BJ (cell line): ENCODE data around the gene IPCEF1. TPM values are rescaled to one million over a fixed set of nuclear protein-coding genes. Genes with fewer than 3 reads are reported as not detected.

Experiments
- CTCF ChIA-PET: fragments of 350-600 bp; formaldehyde crosslinking; extraction: SDS; loops from one replicate; lab custom pipeline; 2021; ENCODE audit warnings: antibody characterized with exemption, inconsistent platforms; lab: Yijun Ruan, JAX
- POLR2A ChIA-PET: fragments of 300-600 bp; sonication (Branson Sonifier 250); formaldehyde crosslinking; extraction: SDS; loops from one replicate; lab custom pipeline; 2021; ENCODE audit warnings: antibody characterized with exemption; lab: Charles Lee
- DNase-seq: peaks from one replicate; pipeline ENCODE4 v3.0.0-alpha.2; 2011; ENCODE audit warnings: low read depth
- H3K27me3 ChIP-seq: 2 replicates; pipeline ENCODE4 v1.6.0; 2011; ENCODE audit warnings: low read length; ENCODE audit not compliant: control insufficient read depth, insufficient read depth
- H3K36me3 ChIP-seq: 2 replicates; pipeline ENCODE4 v1.5.1; 2011; ENCODE audit warnings: low read length; ENCODE audit not compliant: control insufficient read depth, insufficient read depth
- H3K4me3 ChIP-seq: 2 replicates; pipeline ENCODE4 v1.5.1; 2011; ENCODE audit warnings: low read depth, mild to moderate bottlenecking, control low read depth, low read length
- CTCF ChIP-seq: IDR thresholded peaks from 2 replicates; pipeline ENCODE4 v1.5.1; 2011; ENCODE audit warnings: low read depth, mild to moderate bottlenecking, control low read depth, inconsistent platforms, low read length, moderate library complexity; ENCODE audit not compliant: insufficient read depth
- polyA plus RNA-seq: library from polyadenylated mRNA; depleted of rRNA; stranded (reverse); fragments of >200 nt; gene quantifications from 2 replicates; pipeline ENCODE4 v1.2.3, GENCODE V29; 2011

The IPCEF1 gene
- polyA plus RNA-seq, 1 experiment: 0.02 TPM

GRCh38 chr6:154227862-154228520 is 128.6 kb downstream of the IPCEF1 start:
- no peak overlapping the region for H3K4me3 ChIP-seq
- ChIA-PET CTCF (interaction anchor here (0.7 kb wide), 1 partner anchor 1044 kb away, joined by 3 read pairs; no protein-coding TSS in a partner anchor), POLR2A (no interaction called here)
- no peak for TF ChIP-seq CTCF
- DNase-seq: no peak
- H3K36me3 ChIP-seq: no peaks in the 10 kb centered on the region
- no peaks in the 10 kb centered on the region for H3K27me3 ChIP-seq

DNA sequence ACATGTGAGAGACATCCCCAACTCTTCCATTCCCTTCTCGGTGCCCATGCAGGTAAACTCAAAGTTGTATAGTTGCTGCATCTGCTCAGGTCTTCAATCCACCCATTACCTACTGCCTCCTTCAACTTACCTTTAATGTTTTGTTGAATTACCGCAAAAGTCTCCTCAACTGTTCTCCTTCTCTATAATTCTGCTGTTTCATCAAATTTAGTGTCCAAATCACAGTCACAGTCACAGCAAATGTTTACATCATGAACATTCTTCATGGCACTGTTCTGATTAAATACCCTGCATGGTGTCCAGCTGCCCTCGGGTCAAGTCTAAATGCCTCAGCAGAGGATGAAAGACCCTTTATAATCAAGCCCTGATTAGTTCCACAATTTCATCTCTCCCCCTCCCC is 130.1 kb downstream of the IPCEF1 start:
- ChIA-PET POLR2A (no interaction called here), CTCF (no interaction called here)
- Histone ChIP-seq H3K36me3 (no peaks in the 10 kb centered on the region), H3K4me3 (no peak overlapping the region), H3K27me3 (no peaks in the 10 kb centered on the region)
- no peak for DNase-seq
- TF ChIP-seq CTCF: no peak

DNA sequence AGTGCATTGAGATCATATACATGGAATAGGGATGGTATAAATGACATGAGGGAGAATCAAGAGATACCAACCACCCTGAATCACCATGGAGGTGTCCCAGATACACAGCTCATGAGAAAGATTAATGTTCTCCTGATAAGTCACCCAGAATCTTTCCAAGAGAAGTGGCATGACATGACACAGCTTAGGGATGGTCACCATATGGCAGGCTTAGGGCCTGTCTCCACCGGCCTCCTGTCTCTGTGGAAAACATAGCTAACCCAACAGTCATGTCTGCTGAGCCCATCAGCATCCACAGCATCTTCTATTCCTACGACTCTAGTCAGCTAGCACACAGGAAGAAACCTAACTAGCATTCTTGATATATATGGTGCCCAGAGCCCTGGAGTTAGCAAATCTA is 133.3 kb downstream of the IPCEF1 start:
- CTCF ChIA-PET: interaction anchor here (1.4 kb wide), 1 partner anchor 54 kb away, joined by 3 read pairs; no protein-coding TSS in a partner anchor
- DNase-seq: no peak
- Histone ChIP-seq H3K27me3 (no peaks in the 10 kb centered on the region), H3K36me3 (no peaks in the 10 kb centered on the region), H3K4me3 (no peak overlapping the region)
- POLR2A ChIA-PET: no interaction called here
- TF ChIP-seq CTCF: no peak

- no peaks in the 10 kb centered on the region for H3K36me3 ChIP-seq
- DNase-seq: no peak
- ChIA-PET POLR2A (no interaction called here), CTCF (interaction anchor here (1.4 kb wide), 1 partner anchor 55 kb away, joined by 3 read pairs; no protein-coding TSS in a partner anchor)
- TF ChIP-seq CTCF: no peak
- no peak overlapping the region for H3K4me3 ChIP-seq
- H3K27me3 ChIP-seq: no peaks in the 10 kb centered on the region
Observed at GRCh38 chr6:154222716-154223115, 133.9 kb downstream of the IPCEF1 start.

- no peak for DNase-seq
- H3K4me3 ChIP-seq: no peak overlapping the region
- TF ChIP-seq CTCF: no peak
- ChIA-PET POLR2A (no interaction called here), CTCF (no interaction called here)
- no peaks in the 10 kb centered on the region for H3K36me3 ChIP-seq
- no peaks in the 10 kb centered on the region for H3K27me3 ChIP-seq
Observed at GRCh38 chr6:154219250-154219649, 137.4 kb downstream of the IPCEF1 start.
